GM10248 (cell line): ENCODE measurements around the gene EIF4E.
A peak's percentile ranks its signal among the peaks of the same experiment; 100 is the strongest.

ENCODE experiments used
- CTCF ChIA-PET: fragments of 300-600 bp; sonication (Branson Sonifier 250); formaldehyde crosslinking; extraction: SDS; loops from one replicate; lab custom pipeline; 2021; ENCODE audit warnings: antibody characterized with exemption; lab: Yijun Ruan, JAX
- POLR2A ChIA-PET: fragments of 350-650 bp; sonication (Branson Sonifier 250); formaldehyde crosslinking; extraction: SDS; loops from one replicate; lab custom pipeline; 2020; ENCODE audit warnings: antibody characterized with exemption; lab: Yijun Ruan, JAX
- DNase-seq: peaks from one replicate; pipeline ENCODE4 v3.0.0; 2012; ENCODE audit errors: extremely low spot score
- CTCF ChIP-seq: IDR thresholded peaks from 2 replicates; pipeline ENCODE4 v1.5.1; 2012; ENCODE audit warnings: mild to moderate bottlenecking, low read depth; ENCODE audit errors: extremely low read depth, missing control alignments, control extremely low read depth

Gene EIF4E

GRCh38 chr4:98950925-98951324 is 22.0 kb upstream of the EIF4E start:
- no peak for DNase-seq
- no peak for TF ChIP-seq CTCF
- ChIA-PET CTCF (interaction anchor here (1.0 to 1.9 kb wide), 2 partner anchors 9 to 14 kb away, joined by 3 to 5 read pairs; no protein-coding TSS in a partner anchor), POLR2A (no interaction called here)

GRCh38 chr4:98946359-98946758 is 17.4 kb upstream of the EIF4E start:
- CTCF ChIA-PET = interaction anchor here (1.6 kb wide), 1 partner anchor 9 kb away, joined by 4 read pairs; no protein-coding TSS in a partner anchor
- TF ChIP-seq CTCF = no peak
- POLR2A ChIA-PET = no interaction called here
- DNase-seq = no peak

GRCh38 chr4:98945297-98945850 is 16.4 kb upstream of the EIF4E start:
- DNase-seq = no peak
- ChIA-PET CTCF (interaction anchor here (1.6 kb wide), 1 partner anchor 8 kb away, joined by 4 read pairs; no protein-coding TSS in a partner anchor), POLR2A (no interaction called here)
- no peak for TF ChIP-seq CTCF

GRCh38 chr4:98939892-98940298 is 11.0 kb upstream of the EIF4E start:
- peak; percentile 46 for TF ChIP-seq CTCF
- DNase-seq = peak; percentile 21
- CTCF ChIA-PET = interaction anchor here (1.2 to 1.4 kb wide), 3 partner anchors 9 to 55 kb away, joined by 3 to 5 read pairs (median 3); partner anchors contain the start of gene METAP1
- POLR2A ChIA-PET = interaction anchor here (0.6 kb wide), 1 partner anchor 185 kb away, joined by 3 read pairs; no protein-coding TSS in a partner anchor

GRCh38 chr4:98939438-98939837 is 10.5 kb upstream of the EIF4E start:
- ChIA-PET CTCF (interaction anchor here (1.4 kb wide), 2 partner anchors 10 to 55 kb away, joined by 3 to 5 read pairs; partner anchors contain the start of gene METAP1), POLR2A (no interaction called here)
- DNase-seq = no peak
- TF ChIP-seq CTCF = no peak

- POLR2A ChIA-PET = no interaction called here
- DNase-seq = no peak
- CTCF ChIA-PET = interaction anchor here (0.8 to 1.5 kb wide), 3 partner anchors 8 to 118 kb away, joined by 3 to 4 read pairs (median 4); no protein-coding TSS in a partner anchor
- TF ChIP-seq CTCF = no peak
These were observed 9.2 kb upstream of the EIF4E start for GRCh38 chr4:98937986-98938720.
